ENCODE data around the gene ACTMAP. TPM values are rescaled to one million over a fixed set of nuclear protein-coding genes. Genes with fewer than 3 reads are reported as not detected.
A peak's percentile ranks its signal among the peaks of the same experiment; 100 is the strongest.

ACTMAP gene
- total and polyA plus RNA-seq, 7 donors = 1.8 to 11.0 (median 5.3) TPM

DNA sequence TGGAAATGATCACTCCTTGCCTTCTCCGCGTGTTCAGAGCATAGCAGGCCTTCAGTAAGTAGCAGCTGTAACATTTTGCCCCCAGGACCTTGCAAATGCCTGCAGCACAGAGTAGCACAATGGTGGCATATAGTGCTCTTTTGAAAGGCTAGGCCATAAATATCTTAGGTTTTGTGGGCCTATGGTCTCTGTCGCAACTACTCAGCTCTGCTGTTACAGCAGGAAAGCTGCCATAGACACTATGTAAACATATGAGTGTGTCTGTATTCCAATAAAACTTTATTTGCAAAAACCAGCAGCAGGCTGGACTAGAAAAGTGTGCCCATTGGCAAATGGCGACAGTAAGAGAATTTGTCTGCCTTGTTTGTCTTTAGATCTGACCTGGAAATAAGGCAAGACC, 24.0 kb downstream of the ACTMAP start:
- intact Hi-C loops (cut with DNase I) = no loop called here
- no peak for TF ChIP-seq POLR2A (IDR thresholded peaks at IDR 0.05)
- TF ChIP-seq, protein P1, sequence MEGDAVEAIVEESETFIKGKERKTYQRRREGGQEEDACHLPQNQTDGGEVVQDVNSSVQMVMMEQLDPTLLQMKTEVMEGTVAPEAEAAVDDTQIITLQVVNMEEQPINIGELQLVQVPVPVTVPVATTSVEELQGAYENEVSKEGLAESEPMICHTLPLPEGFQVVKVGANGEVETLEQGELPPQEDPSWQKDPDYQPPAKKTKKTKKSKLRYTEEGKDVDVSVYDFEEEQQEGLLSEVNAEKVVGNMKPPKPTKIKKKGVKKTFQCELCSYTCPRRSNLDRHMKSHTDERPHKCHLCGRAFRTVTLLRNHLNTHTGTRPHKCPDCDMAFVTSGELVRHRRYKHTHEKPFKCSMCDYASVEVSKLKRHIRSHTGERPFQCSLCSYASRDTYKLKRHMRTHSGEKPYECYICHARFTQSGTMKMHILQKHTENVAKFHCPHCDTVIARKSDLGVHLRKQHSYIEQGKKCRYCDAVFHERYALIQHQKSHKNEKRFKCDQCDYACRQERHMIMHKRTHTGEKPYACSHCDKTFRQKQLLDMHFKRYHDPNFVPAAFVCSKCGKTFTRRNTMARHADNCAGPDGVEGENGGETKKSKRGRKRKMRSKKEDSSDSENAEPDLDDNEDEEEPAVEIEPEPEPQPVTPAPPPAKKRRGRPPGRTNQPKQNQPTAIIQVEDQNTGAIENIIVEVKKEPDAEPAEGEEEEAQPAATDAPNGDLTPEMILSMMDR (IDR thresholded peaks at IDR 0.05) = no peak
- Histone ChIP-seq H3K4me3 (no peak overlapping the region), H3K36me3 (peaks cover 23 to 86% (median 64%) of the 10 kb centered on the region in 4 donors), H3K4me1 (peaks cover 0 to 25% (median 16%) of the 10 kb centered on the region in 4 donors), H3K27ac (no peak overlapping the region), H3K27me3 (no peaks in the 10 kb centered on the region), H3K9me3 (no peaks in the 10 kb centered on the region)
- DNase-seq = no peak
- 95 to 96% methylated on average over 4 of the region's 4 CpGs for WGBS, 2 donors

DNA sequence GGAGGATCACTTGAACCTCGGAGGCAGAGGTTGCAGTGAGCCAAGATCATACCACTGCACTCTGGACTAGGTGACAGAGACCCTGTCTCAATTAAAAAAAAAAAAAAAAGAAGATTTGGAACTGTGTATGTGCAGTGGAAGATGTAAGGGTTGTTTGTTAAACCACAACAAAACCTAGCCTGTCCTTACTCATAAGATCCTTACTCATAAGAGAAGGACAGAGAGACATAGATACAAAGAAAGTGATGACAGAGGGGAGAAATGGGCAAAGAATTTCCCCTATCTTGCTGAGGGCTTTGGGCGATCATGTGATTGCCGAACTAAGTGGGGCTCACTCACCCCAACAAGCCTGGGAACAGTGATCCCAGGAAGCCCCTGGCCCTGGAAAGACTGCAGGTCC, 25.4 kb downstream of the ACTMAP start:
- WGBS, 2 donors = 92 to 98% methylated on average over 3 of the region's 3 CpGs
- intact Hi-C loops (cut with DNase I) = no loop called here
- Histone ChIP-seq H3K27ac (peak overlapping the region in 1 of 4 donors; percentile 17), H3K4me3 (no peak overlapping the region), H3K36me3 (peaks cover 10 to 72% (median 50%) of the 10 kb centered on the region in 4 donors), H3K4me1 (peaks cover 0 to 39% (median 30%) of the 10 kb centered on the region in 4 donors), H3K27me3 (no peaks in the 10 kb centered on the region), H3K9me3 (no peaks in the 10 kb centered on the region)
- TF ChIP-seq, protein P1 (IDR thresholded peaks at IDR 0.05) = no peak
- no peak for TF ChIP-seq POLR2A (IDR thresholded peaks at IDR 0.05)
- TF ChIP-seq EP300 (IDR thresholded peaks at IDR 0.05) = no peak
- TF ChIP-seq POLR2AphosphoS5 (IDR thresholded peaks at IDR 0.05) = no peak
- DNase-seq = no peak

DNA sequence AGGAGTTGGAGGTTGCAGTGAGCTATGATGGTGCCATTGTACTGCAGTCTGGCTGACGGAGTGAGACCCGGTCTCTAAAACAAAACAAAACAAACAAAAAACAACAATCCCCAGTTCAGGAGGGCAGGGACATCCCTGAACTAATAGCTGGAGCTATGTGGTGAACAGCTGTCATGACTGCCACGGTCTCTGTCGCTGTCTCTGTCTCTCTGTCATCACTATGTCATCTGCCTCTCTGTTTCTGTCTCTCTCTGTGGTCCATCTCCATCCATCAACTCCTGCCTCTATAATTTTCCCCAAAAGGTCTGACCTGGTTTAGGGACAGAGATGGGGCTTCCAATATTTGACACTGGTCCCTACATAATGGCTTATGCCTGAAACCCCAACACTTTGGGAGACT, 26.0 kb downstream of the ACTMAP start:
- intact Hi-C loops (cut with DNase I) = no loop called here
- no peaks in the 10 kb centered on the region for H3K27me3 ChIP-seq
- DNase-seq = no peak
- H3K27ac ChIP-seq = no peak overlapping the region
- no peaks in the 10 kb centered on the region for H3K9me3 ChIP-seq
- TF ChIP-seq, protein P1 (IDR thresholded peaks at IDR 0.05) = no peak
- TF ChIP-seq EP300 (IDR thresholded peaks at IDR 0.05) (no peak), POLR2AphosphoS5 (IDR thresholded peaks at IDR 0.05) (no peak), POLR2A (IDR thresholded peaks at IDR 0.05) (no peak)
- WGBS, 2 donors = 94 to 96% methylated on average over 4 of the region's 4 CpGs
- peaks cover 0 to 44% (median 36%) of the 10 kb centered on the region in 4 donors for H3K4me1 ChIP-seq
- no peak overlapping the region for H3K4me3 ChIP-seq
- peaks cover 5 to 67% (median 45%) of the 10 kb centered on the region in 4 donors for H3K36me3 ChIP-seq

DNA sequence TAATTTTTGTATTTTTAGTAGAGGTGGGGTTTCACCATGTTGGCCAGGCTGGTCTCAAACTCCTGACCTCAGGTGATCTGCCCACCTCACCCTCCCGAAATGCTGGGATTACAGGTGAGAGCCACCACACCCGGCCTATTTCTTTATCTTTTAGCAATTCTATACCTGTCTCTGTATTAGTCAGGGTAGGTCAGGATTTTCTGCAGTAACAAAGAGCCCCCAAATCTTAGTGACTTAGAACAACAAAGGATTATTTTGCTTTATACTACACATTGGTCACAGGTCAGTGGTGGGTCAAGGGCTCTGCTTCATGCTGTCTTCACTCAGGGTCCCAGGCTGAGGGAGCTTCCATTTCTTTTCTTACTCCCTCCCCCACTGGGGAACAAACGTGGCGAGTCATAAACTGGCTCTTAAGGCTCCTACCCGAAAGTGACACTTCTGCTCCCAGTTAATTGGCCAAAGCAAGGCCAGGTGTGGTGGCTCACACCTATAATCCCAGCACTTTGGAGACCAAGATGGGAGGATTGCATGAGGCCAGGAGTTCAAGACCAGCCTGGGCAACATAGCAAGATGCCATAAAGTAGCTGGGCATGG, 26.5 kb downstream of the ACTMAP start:
- TF ChIP-seq POLR2AphosphoS5 (IDR thresholded peaks at IDR 0.05) = no peak
- TF ChIP-seq, protein P1 (IDR thresholded peaks at IDR 0.05) = no peak
- no peak for TF ChIP-seq EP300 (IDR thresholded peaks at IDR 0.05)
- no peak for TF ChIP-seq POLR2A (IDR thresholded peaks at IDR 0.05)
- Histone ChIP-seq H3K4me1 (peaks cover 0 to 50% (median 39%) of the 10 kb centered on the region in 4 donors), H3K36me3 (peaks cover 5 to 61% (median 39%) of the 10 kb centered on the region in 4 donors), H3K27me3 (no peaks in the 10 kb centered on the region), H3K4me3 (no peak overlapping the region), H3K9me3 (no peaks in the 10 kb centered on the region), H3K27ac (no peak overlapping the region)
- no peak for DNase-seq
- WGBS, 2 donors = 89 to 95% methylated on average over 5 of the region's 5 CpGs
- intact Hi-C loops (cut with DNase I) = no loop called here

Measured in sigmoid colon (tissue), 7 donors.